CD4-positive, alpha-beta T cell treated with Interleukin-4 for 1 hour (primary cell): ENCODE measurements around the gene CARMIL3.

Experiments used
- DNase-seq, 2 donors: peaks; one replicate each; pipeline ENCODE4 v3.0.0-alpha.2; 2020 to 2022

CARMIL3 gene

DNA sequence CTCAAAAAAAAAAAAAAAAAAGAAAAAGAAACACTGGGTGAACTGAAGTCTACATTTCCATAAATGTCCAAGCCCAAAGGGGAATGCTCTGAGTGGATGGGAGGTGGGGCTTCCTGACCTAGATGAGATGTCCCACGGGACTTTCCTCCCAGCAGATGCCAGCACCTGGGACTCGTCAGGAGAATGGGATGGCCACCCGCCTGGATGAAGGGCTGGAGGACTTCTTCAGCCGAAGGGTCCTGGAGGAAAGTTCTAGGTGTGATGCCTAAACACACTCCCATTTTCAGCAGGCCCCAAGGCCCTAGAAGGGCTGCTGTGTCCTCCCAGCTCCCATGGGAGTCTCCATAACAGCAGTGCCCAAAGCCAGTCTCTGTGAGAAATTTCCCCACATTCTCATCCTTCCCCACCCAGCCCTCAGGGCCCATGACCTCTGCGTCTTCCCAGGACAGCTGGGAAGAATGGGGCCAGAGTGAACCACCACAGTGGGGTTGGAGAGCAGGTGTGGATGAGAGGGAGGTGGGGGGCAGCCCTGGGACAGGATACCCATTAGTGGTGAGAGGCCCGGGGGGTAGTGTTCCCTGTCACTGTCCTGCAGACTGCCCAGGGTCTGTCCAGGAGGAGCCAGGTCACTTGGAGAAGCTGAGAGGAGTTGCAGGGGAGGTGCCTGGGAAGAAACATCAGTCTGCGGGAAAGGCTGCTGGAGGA lies 12.4 kb downstream of the CARMIL3 start:
- no peak for DNase-seq

GRCh38 chr14:24064856-24065255 lies 13.0 kb downstream of the CARMIL3 start:
- no peak for DNase-seq

- DNase-seq = no peak
These were observed 13.6 kb downstream of the CARMIL3 start for GRCh38 chr14:24065408-24065807.

- no peak for DNase-seq
These were observed 14.8 kb downstream of the CARMIL3 start for GRCh38 chr14:24066496-24067132.

- DNase-seq = no peak
These were observed 15.6 kb downstream of the CARMIL3 start for GRCh38 chr14:24067133-24068082.

- DNase-seq = no peak
These were observed 17.1 kb downstream of the CARMIL3 start for GRCh38 chr14:24068711-24069410.

DNA sequence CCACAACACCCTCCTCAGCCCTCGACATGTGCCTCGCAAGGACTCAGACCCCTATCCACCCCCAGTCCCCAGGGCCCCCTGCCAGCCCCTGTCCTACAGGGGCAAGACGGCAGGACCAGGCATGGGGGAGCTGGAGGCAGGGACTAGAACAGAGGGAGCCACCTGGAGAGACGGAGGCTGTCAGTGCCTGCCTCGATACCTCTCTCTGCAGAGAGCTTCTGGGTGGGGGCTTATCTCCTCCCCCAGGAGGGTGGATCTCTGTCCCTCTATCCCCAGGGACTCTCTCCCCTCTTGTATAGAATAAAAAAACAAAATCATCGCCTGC lies 17.6 kb downstream of the CARMIL3 start:
- no peak for DNase-seq

- no peak for DNase-seq
These were observed 18.7 kb downstream of the CARMIL3 start for GRCh38 chr14:24070285-24071143.

- DNase-seq = no peak
These were observed 19.4 kb downstream of the CARMIL3 start, which contains the start of gene CPNE6 for GRCh38 chr14:24071144-24071697. Gene CPNE6 (plus strand): TSS chr14:24071562. CDS start chr14:24072937, 1,375 bp downstream.

DNA sequence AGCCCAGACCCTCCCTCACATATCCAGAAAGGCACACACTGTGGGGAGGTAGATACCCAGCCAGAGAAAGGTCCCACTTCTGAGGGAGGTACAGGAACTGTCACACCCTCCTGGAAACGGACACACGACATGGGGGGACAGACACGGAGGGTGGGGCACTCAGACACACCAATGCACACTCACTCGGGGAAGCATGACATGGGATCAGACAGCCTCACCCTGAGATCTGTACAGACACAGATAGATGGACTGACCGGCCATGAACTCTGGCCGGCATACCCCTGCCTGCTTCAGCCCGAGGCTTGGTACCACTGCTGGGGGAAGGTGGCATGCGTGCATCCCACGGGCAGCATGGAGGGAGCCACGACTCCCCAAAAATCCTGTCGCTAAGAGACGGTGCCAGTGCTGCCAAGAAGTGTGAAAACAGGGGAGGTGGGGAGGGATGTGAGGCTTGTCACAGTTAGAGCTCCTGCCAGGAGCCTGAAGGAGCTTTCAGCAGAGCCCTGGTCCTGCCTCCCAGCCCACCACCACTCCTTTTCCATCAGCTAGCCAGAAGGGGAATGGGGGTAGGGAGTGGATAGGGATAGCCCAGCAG lies 20.1 kb downstream of the CARMIL3 start:
- no peak for DNase-seq

DNA sequence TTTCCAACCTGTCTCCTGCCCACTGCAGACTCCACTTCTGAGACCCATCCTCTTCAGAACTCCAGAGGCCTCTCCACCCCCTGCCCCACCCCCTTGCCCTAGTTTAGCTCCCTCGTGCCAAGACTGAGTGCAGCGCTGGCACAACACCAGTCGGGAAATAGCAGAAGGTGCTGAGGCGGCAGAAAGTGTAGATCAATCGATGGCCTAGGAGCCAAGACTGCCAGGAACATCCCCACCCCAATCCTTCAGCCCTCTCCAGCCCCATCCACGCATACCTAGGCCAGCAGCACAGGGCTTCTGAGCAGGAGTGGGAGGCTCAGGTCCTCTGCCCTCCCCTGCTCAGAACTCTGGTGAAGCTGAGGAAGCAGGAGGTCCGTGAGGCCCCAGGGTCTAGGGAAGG lies 20.6 kb downstream of the CARMIL3 start:
- no peak for DNase-seq

DNA sequence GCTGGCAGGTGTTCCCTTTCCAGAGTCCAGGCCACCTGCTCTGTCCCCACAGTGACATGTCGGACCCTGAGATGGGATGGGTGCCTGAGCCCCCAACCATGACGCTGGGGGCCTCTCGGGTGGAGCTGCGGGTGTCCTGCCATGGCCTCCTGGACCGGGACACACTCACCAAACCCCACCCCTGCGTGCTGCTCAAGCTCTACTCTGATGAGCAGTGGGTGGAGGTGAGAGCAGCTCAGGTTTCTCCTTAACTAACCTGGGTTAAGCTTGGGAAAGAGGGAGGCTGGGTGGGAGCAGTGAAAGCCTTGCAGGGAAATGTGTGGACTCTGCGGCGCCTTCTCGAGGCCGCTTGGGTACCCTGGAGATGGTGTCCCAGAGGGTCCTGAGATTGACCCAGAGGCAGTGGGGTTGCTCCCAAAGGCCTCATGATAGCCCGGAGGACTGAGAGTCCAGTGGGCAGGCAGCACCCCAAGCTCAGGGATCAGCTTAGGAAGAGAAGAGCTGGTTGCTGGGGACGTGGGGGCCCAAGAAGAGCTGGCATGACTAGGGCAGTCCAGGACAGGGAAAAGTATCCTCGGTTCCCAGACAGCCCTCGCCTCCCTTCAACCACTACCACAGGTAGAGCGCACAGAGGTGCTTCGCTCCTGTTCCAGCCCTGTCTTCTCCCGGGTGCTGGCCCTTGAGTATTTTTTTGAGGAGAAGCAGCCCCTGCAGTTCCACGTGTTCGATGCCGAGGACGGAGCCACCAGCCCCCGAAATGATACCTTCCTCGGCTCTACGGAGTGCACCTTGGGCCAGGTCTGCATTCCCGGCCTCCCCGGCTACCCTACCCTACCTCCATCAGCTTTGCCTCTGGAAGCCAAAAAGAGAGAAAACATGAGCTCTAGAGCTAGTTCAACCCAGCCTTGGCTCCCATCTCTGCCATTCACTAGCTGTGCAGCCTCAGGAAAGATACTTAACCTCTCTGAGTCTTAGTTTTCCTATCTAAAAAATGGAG lies 21.4 kb downstream of the CARMIL3 start:
- DNase-seq = no peak

DNA sequence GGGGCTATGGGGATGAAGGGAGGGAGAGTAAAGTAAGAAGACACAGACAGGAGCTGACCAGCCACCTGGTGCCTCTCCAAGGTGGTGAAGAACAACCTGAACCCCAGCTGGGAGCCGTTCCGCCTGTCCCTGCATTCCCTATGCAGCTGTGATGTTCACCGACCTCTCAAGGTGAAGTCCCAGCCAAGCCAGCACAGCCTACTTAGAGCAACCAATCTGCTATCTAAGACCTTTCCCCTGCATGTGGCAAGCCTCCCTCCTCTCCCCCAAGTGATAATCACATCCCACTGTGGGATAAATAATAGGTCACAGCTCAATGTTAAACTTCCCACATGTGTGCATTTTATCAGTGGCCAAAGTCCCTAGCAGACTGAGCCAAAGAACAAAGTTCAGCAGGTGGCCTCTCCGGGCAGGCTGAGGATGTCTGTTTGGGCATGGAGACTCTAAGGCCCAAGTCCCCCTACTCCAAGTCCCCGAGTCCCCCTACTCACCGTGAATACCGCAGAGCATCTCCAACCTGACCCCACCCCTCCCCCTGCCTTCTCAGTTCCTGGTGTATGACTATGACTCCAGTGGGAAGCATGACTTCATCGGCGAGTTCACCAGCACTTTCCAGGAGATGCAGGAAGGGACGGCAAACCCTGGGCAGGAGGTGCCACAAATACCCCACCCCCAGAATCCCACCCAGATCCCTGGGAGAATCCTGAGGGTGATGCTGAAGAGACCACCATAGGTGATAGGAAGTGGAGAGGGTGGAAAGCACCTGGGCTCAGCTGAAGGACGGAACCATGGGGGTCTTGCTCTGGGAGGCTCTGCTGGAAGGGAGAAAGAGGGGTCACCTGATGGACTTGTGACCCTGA lies 23.0 kb downstream of the CARMIL3 start:
- DNase-seq = no peak

GRCh38 chr14:24075485-24076301 lies 23.9 kb downstream of the CARMIL3 start:
- DNase-seq = no peak

- no peak for DNase-seq
These were observed 24.4 kb downstream of the CARMIL3 start for GRCh38 chr14:24076302-24076601.

DNA sequence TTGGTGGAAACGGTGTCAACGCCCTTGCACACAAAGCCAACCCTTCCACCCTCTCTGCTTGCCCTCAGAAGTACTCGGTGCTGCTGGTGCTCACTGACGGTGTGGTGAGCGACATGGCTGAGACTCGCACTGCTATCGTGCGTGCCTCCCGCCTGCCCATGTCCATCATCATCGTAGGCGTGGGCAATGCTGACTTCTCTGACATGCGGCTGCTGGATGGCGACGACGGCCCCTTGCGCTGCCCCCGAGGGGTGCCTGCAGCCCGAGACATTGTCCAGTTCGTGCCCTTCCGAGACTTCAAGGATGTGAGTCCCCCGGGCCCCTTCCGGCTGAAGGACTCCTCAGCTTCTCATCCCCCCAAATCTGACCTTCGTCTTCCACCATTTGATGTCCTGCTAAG lies 25.3 kb downstream of the CARMIL3 start:
- DNase-seq = no peak

DNA sequence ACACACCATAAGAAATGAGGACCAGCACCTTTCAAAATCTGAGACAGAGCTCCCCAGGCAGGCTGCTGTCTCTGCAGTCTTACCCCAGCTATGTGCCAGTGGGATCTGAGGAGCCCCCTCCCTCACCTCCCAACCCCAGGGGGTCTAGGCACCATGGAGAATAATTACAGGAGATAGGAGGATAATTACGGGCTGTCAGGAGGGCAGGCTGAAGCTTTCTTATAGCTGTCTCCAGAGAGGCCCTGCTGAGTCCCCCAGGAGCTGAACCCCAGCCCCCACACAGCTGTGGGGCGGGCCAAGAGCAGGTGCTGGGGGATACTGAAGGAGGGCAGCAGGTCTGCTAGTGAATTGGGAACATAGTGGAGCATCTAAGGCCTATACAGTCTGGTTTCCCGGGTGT lies 26.3 kb downstream of the CARMIL3 start:
- no peak for DNase-seq

- no peak for DNase-seq
These were observed 27.8 kb downstream of the CARMIL3 start for GRCh38 chr14:24079491-24080141.
